HepG2 (cell line): ENCODE measurements around the gene BACH1. TPM values are rescaled to one million over a fixed set of nuclear protein-coding genes. Genes with fewer than 3 reads are reported as not detected.

Source experiments
- ATAC-seq: fragments of 200-7000 bp; cut with Tn5 transposase; 3 replicates; pipeline ENCODE4 v1.9.1; 2020; ENCODE audit warnings: mild to moderate bottlenecking, moderate library complexity
- BruUV-seq: library from RNA; stranded (reverse); fragments of 400-500 nt; replicated peaks from 2 replicates; lab custom pipeline; 2021; lab: Mats Ljungman, UMichigan
- CTCF ChIA-PET: fragments of 300-600 bp; formaldehyde crosslinking; extraction: SDS; loops from one replicate; lab custom pipeline; 2021; ENCODE audit warnings: low total read pairs, inconsistent platforms, low intra/inter-chr PET ratio; lab: Yijun Ruan, JAX
- POLR2A ChIA-PET: fragments of 350-600 bp; sonication (Branson Sonifier 250); formaldehyde crosslinking; loops from one replicate; lab custom pipeline; 2020; ENCODE audit warnings: antibody characterized with exemption, inconsistent platforms; lab: Yijun Ruan, JAX
- DNase-seq: peaks from one replicate; pipeline ENCODE4 v3.0.0-alpha.2; 2015; ENCODE audit warnings: low spot score
- FAIRE-seq: peaks from 3 replicates; lab custom pipeline; 2011; peaks lifted over from hg19 to GRCh38; lab: Jason Lieb, UNC
- H2AFZ ChIP-seq: one replicate; pipeline ENCODE4 v1.6.1; 2011; ENCODE audit warnings: low read length, inconsistent platforms
- H3K27ac ChIP-seq: fragments of 300-600 bp; 3 replicates; pipeline ENCODE4 v1.8.0; 2011; ENCODE audit warnings: mixed run types, mild to moderate bottlenecking, mixed read lengths, low read length, inconsistent platforms; ENCODE audit not compliant: insufficient read depth; ENCODE audit errors: extremely low read length
- H3K27me3 ChIP-seq, 2 experiments: fragments of 200-600 bp in 1 of 2; 2 replicates in 1 of 2; 3 replicates in 1 of 2; pipeline versions ENCODE4 v1.6.0 to v1.8.0; 2011; ENCODE audit warnings: low read length in 2 of 2, mild to moderate bottlenecking in 2 of 2, moderate library complexity in 2 of 2, inconsistent platforms in 1 of 2; ENCODE audit not compliant: insufficient read depth in 2 of 2, control insufficient read depth in 1 of 2
- H3K36me3 ChIP-seq, 2 experiments: fragments of 200-600 bp in 1 of 2; replicated peaks in 1 of 2; 2 replicates in 1 of 2; 3 replicates in 1 of 2; pipeline versions ENCODE4 v1.5.1 to v1.8.0; 2011; ENCODE audit warnings: low read length in 2 of 2, inconsistent platforms in 1 of 2; ENCODE audit not compliant: insufficient read depth in 2 of 2, control insufficient read depth in 1 of 2
- H3K4me1 ChIP-seq: 2 replicates; pipeline ENCODE4 v1.5.1; 2012; ENCODE audit warnings: low read length, inconsistent platforms; ENCODE audit not compliant: insufficient read depth
- H3K4me2 ChIP-seq: 2 replicates; pipeline ENCODE4 v1.6.0; 2011; ENCODE audit warnings: low read depth, low read length, inconsistent platforms
- H3K4me3 ChIP-seq, 3 experiments: fragments of 200-600 bp in 1 of 3; sonication (generic), shearing (Covaris generic) in 1 of 3; replicated peaks in 1 of 3; 2 replicates each; pipeline ENCODE4 v1.5.1; 2011 to 2016; ENCODE audit warnings: low read length in 3 of 3, inconsistent platforms in 2 of 3, low read depth in 2 of 3, mild to moderate bottlenecking in 2 of 3, control low read depth in 1 of 3, mixed read lengths in 1 of 3; ENCODE audit not compliant: insufficient read depth in 1 of 3
- H3K79me2 ChIP-seq: one replicate; pipeline ENCODE4 v1.6.1; 2011; ENCODE audit warnings: low read length, inconsistent platforms; ENCODE audit not compliant: insufficient read depth
- H3K9ac ChIP-seq: 2 replicates; pipeline ENCODE4 v1.6.0; 2011; ENCODE audit warnings: mild to moderate bottlenecking, low read depth, low read length, inconsistent platforms; ENCODE audit not compliant: insufficient read depth
- H3K9me3 ChIP-seq: 2 replicates; pipeline ENCODE4 v1.5.1; 2012; ENCODE audit warnings: mild to moderate bottlenecking, low read length
- H4K20me1 ChIP-seq: 2 replicates; pipeline ENCODE4 v1.6.0; 2011; ENCODE audit warnings: inconsistent platforms, mild to moderate bottlenecking, low read length, moderate library complexity; ENCODE audit not compliant: insufficient read depth
- ATF1 ChIP-seq: IDR thresholded peaks from 2 replicates; pipeline ENCODE4 v1.6.1; 2016; ENCODE audit warnings: mild to moderate bottlenecking, control low read depth
- EP300 ChIP-seq, 3 experiments: sonication (generic) in 1 of 3; formaldehyde crosslinking in 1 of 3; IDR thresholded peaks; 2 replicates each; pipeline versions ENCODE4 v1.5.1 to v1.6.1; 2011 to 2020; ENCODE audit warnings: low read depth in 2 of 3, low read length in 2 of 3, borderline replicate concordance in 1 of 3, improper control_type of control experiment in 1 of 3, mild to moderate bottlenecking in 1 of 3, missing genetic modification reagents in 1 of 3, moderate library complexity in 1 of 3
- FOXA1 ChIP-seq, 2 experiments: fragments of 450-650 bp in 1 of 2; sonication (generic) in 1 of 2; formaldehyde crosslinking in 1 of 2; IDR thresholded peaks; 2 replicates each; pipeline versions ENCODE4 v1.4.0 to v1.6.1; 2016 to 2020; ENCODE audit warnings: missing genetic modification reagents in 1 of 2
- HES4 ChIP-seq: sonication (generic); formaldehyde crosslinking; IDR thresholded peaks from 2 replicates; pipeline ENCODE4 v1.9.0; 2021; ENCODE audit warnings: mild to moderate bottlenecking, missing genetic modification reagents, borderline replicate concordance
- HOXA3 ChIP-seq: sonication (generic); formaldehyde crosslinking; IDR thresholded peaks from 2 replicates; pipeline ENCODE4 v1.5.0; 2020; ENCODE audit warnings: missing genetic modification reagents
- HOXA9 ChIP-seq: sonication (generic); formaldehyde crosslinking; IDR thresholded peaks from 2 replicates; pipeline ENCODE4 v1.8.1; 2022; ENCODE audit warnings: missing genetic modification reagents, mild to moderate bottlenecking, moderate library complexity, borderline replicate concordance
- NBN ChIP-seq: fragments of 450-650 bp; conservative IDR thresholded peaks from 2 replicates; pipeline ENCODE4 v1.6.1; 2017
- NCOR1 ChIP-seq: fragments of 200-600 bp; sonication (generic); IDR thresholded peaks from 2 replicates; pipeline ENCODE4 v1.7.0; 2017; ENCODE audit warnings: antibody characterized with exemption, low read length, borderline replicate concordance
- NFATC3 ChIP-seq: sonication (generic); formaldehyde crosslinking; IDR thresholded peaks from 2 replicates; pipeline ENCODE4 v1.5.1; 2020; ENCODE audit warnings: mild to moderate bottlenecking, missing genetic modification reagents
- NFKBIZ ChIP-seq: IDR thresholded peaks from 2 replicates; pipeline ENCODE4 v1.6.1; 2018; ENCODE audit warnings: missing genetic modification reagents, missing compliant biosample characterization
- TEAD3 ChIP-seq: optimal IDR thresholded peaks from 2 replicates; pipeline ENCODE3; 2016; ENCODE audit warnings: borderline replicate concordance
- XBP1 ChIP-seq: sonication (generic); formaldehyde crosslinking; IDR thresholded peaks from 2 replicates; pipeline ENCODE4 v1.5.0; 2020; ENCODE audit warnings: missing genetic modification reagents
- XRCC5 ChIP-seq: fragments of 200-400 bp; formaldehyde crosslinking; optimal IDR thresholded peaks from 2 replicates; pipeline ENCODE3; 2017; ENCODE audit warnings: mild to moderate bottlenecking, low read length
- ZBTB20 ChIP-seq: sonication (generic); formaldehyde crosslinking; IDR thresholded peaks from 2 replicates; pipeline ENCODE4 v1.8.1; 2023; ENCODE audit warnings: missing genetic modification reagents, low read depth, mild to moderate bottlenecking, borderline replicate concordance
- ZBTB8A ChIP-seq: sonication (generic); formaldehyde crosslinking; IDR thresholded peaks from 2 replicates; pipeline ENCODE4 v1.4.0; 2020; ENCODE audit warnings: mild to moderate bottlenecking, low read depth, missing genetic modification reagents, borderline replicate concordance
- ZNF44 ChIP-seq: sonication (generic); formaldehyde crosslinking; IDR thresholded peaks from 2 replicates; pipeline ENCODE4 v1.5.1; 2020; ENCODE audit warnings: mild to moderate bottlenecking, missing genetic modification reagents
- WGBS: methylation state at CpG from one replicate; pipeline ENCODE4 v1.1.6; 2017; ENCODE audit warnings: low lambda C conversion rate; 5-methylcytosine and 5-hydroxymethylcytosine counted together
- in situ Hi-C: cut with HindIII; loops from 2 replicates; pipeline ENCODE4 v1.10.0; 2017; ENCODE audit warnings: low pct_unique_long_range_greater_than_20kb; ENCODE audit not compliant: extremely low pct_ligation_motif_present
- intact Hi-C: fragments of 100-400 bp; cut with micrococcal nuclease; formaldehyde crosslinking; loops from one replicate; pipeline ENCODE4 v1.10.0; 2022; ENCODE audit not compliant: unreplicated experiment
- polyA plus RNA-seq, 8 experiments: library from polyadenylated mRNA; depleted of rRNA in 3 of 8; stranded (reverse) in 7 of 8; unstranded in 1 of 8; fragments of >200 nt; fragmentation: Illumina TruSeq in 4 of 8; extraction: Trizol in 4 of 8; gene quantifications; 2 replicates each; pipeline versions ENCODE4 v1.2.1 to v1.2.3, GENCODE V29; 2011 to 2016; ENCODE audit warnings: low read depth in 4 of 8, missing spikeins in 1 of 8, mixed read lengths in 1 of 8; ENCODE audit not compliant: insufficient read depth in 1 of 8
- total RNA-seq, 5 experiments: library from RNA; depleted of rRNA; stranded (reverse); fragments of >200 nt; fragmentation: Illumina TruSeq; extraction: Trizol; gene quantifications; 2 replicates each; pipeline ENCODE4 v1.2.3, GENCODE V29; 2016; ENCODE audit warnings: low read depth in 1 of 5
- TF ChIP-seq, protein P1 (sequence below): sonication (generic); formaldehyde crosslinking; IDR thresholded peaks from 2 replicates; pipeline ENCODE4 v1.4.0; 2020; ENCODE audit warnings: missing genetic modification reagents; ENCODE audit errors: not compliant biosample characterization
- TF ChIP-seq, protein P2 (sequence below): sonication (generic); formaldehyde crosslinking; IDR thresholded peaks from 2 replicates; pipeline ENCODE4 v1.5.0; 2020; ENCODE audit warnings: missing genetic modification reagents

Gene BACH1
- total and polyA plus RNA-seq, 2 of the 13 experiments (the other 11 are each of a cell fraction or from before 2014, with no cell fraction given), result 16.5 to 51.7 TPM

DNA sequence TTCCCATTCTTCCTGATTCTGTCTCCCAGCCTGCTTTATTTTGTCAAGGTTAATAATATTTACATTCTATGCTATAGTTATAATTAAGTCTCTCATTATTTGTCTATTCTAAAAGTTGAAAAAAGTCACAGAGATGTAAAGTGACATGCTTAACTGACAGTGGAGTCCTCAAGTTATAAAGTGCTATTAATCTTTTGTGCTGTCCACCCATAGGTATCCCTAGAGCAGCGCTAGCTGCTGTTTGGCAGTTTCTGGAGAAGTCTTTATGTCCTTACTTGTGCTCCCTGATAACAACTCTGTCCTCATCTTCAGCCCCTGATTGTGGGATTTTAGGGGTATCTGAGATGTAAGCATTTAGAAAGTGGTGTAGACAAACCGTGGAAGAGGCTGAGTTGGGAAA, 13.1 kb downstream of the BACH1 start:
- ChIA-PET POLR2A (no interaction called here), CTCF (no interaction called here)
- H3K4me2 ChIP-seq, result no peak overlapping the region
- in situ Hi-C loops, result no loop called here
- H3K4me3 ChIP-seq, result no peak overlapping the region
- ATAC-seq (no peak), DNase-seq (no peak), FAIRE-seq (no peak)
- intact Hi-C loops, result no loop called here
- BruUV-seq, result no TSS peak
- H3K9me3 ChIP-seq, result peaks cover 4% of the 10 kb centered on the region; the same call in 1 of the 2 replicates
- no peak overlapping the region for H3K27ac ChIP-seq
- no peaks in the 10 kb centered on the region for H3K27me3 ChIP-seq
- H2AFZ ChIP-seq, result no peak overlapping the region
- H3K79me2 ChIP-seq, result peaks cover 100% of the 10 kb centered on the region
- TF ChIP-seq EP300 (IDR thresholded peaks at IDR 0.05; ENCODE audit: low read depth in 2 of 2, low read length in 2 of 2) (no peak), EP300 (CRISPR knock-in tag; IDR thresholded peaks at IDR 0.05; ENCODE audit: borderline replicate concordance) (no peak), ZNF44 (CRISPR knock-in tag) (no peak), ZBTB20 (CRISPR knock-in tag) (no peak), XRCC5 (no peak), NFKBIZ (CRISPR knock-in tag) (no peak), XBP1 (no peak), HES4 (no peak), HOXA3 (no peak), NFATC3 (no peak), NCOR1 (no peak), HOXA9 (CRISPR knock-in tag) (no peak), TEAD3 (CRISPR knock-in tag) (no peak), FOXA1 (IDR thresholded peaks at IDR 0.05) (no peak), FOXA1 (CRISPR knock-in tag; IDR thresholded peaks at IDR 0.05) (no peak), ZBTB8A (CRISPR knock-in tag) (no peak), NBN (no peak), ATF1 (CRISPR knock-in tag) (no peak)
- TF ChIP-seq, protein P1, sequence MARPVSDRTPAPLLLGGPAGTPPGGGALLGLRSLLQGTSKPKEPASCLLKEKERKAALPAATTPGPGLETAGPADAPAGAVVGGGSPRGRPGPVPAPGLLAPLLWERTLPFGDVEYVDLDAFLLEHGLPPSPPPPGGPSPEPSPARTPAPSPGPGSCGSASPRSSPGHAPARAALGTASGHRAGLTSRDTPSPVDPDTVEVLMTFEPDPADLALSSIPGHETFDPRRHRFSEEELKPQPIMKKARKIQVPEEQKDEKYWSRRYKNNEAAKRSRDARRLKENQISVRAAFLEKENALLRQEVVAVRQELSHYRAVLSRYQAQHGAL, result no peak
- TF ChIP-seq, protein P2, sequence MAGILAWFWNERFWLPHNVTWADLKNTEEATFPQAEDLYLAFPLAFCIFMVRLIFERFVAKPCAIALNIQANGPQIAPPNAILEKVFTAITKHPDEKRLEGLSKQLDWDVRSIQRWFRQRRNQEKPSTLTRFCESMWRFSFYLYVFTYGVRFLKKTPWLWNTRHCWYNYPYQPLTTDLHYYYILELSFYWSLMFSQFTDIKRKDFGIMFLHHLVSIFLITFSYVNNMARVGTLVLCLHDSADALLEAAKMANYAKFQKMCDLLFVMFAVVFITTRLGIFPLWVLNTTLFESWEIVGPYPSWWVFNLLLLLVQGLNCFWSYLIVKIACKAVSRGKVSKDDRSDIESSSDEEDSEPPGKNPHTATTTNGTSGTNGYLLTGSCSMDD, result no peak
- peaks cover 0 to 8% of the 10 kb centered on the region in 2 experiments; a peak in 1 of 5 replicates for H3K36me3 ChIP-seq
- WGBS, result 95% methylated on average over 2 of the region's 2 CpGs
- no peak overlapping the region for H3K9ac ChIP-seq
- peaks cover 66% of the 10 kb centered on the region for H4K20me1 ChIP-seq
- peaks cover 37% of the 10 kb centered on the region for H3K4me1 ChIP-seq
